MCF 10A (cell line): ENCODE data around the gene OTUD4. TPM values are rescaled to one million over a fixed set of nuclear protein-coding genes. Genes with fewer than 3 reads are reported as not detected.
A peak's percentile ranks its signal among the peaks of the same experiment; 100 is the strongest.

ENCODE experiments used
- BruUV-seq: library from RNA; stranded (reverse); fragments of 400-500 nt; replicated peaks from 2 replicates; lab custom pipeline; 2021; lab: Mats Ljungman, UMichigan
- CTCF ChIA-PET: fragments of 300-600 bp; sonication (Branson Sonifier 250); formaldehyde crosslinking; extraction: SDS; loops from one replicate; lab custom pipeline; 2021; ENCODE audit warnings: antibody characterized with exemption, inconsistent platforms; lab: Yijun Ruan, JAX
- POLR2A ChIA-PET: fragments of 300-600, 350-650 bp; sonication (Branson Sonifier 250); formaldehyde crosslinking; extraction: SDS; loops from one replicate; lab custom pipeline; 2020; ENCODE audit warnings: antibody characterized with exemption, inconsistent platforms; lab: Yijun Ruan, JAX
- DNase-seq: peaks from one replicate; pipeline ENCODE4 v3.0.0-alpha.2; 2018; ENCODE audit not compliant: unreplicated experiment
- H3K27ac Mint-ChIP-seq: one replicate; pipeline ENCODE4 v1.8.0; 2022; ENCODE audit warnings: mild to moderate bottlenecking, low read depth, mixed read lengths; ENCODE audit not compliant: unreplicated experiment
- H3K27me3 Mint-ChIP-seq: one replicate; pipeline ENCODE4 v1.8.0; 2022; ENCODE audit warnings: mixed read lengths; ENCODE audit not compliant: insufficient read depth, unreplicated experiment
- H3K36me3 Mint-ChIP-seq: one replicate; pipeline ENCODE4 v1.8.0; 2022; ENCODE audit warnings: mild to moderate bottlenecking, moderate library complexity, mixed read lengths; ENCODE audit not compliant: insufficient read depth, unreplicated experiment
- H3K4me1 Mint-ChIP-seq: one replicate; pipeline ENCODE4 v1.8.0; 2022; ENCODE audit warnings: mixed read lengths; ENCODE audit not compliant: insufficient read depth, unreplicated experiment
- H3K4me3 Mint-ChIP-seq: one replicate; pipeline ENCODE4 v1.8.0; 2022; ENCODE audit warnings: mild to moderate bottlenecking, moderate library complexity, mixed read lengths; ENCODE audit not compliant: unreplicated experiment
- H3K9me3 Mint-ChIP-seq: one replicate; pipeline ENCODE4 v1.8.0; 2022; ENCODE audit warnings: mixed read lengths; ENCODE audit not compliant: unreplicated experiment
- CTCF ChIP-seq: fragments of 200-600 bp; IDR thresholded peaks from one replicate; pipeline ENCODE4 v1.8.0; 2022; ENCODE audit warnings: antibody characterized with exemption, mild to moderate bottlenecking; ENCODE audit not compliant: unreplicated experiment
- intact Hi-C: fragments of 100-400 bp; cut with micrococcal nuclease; formaldehyde crosslinking; loops from 2 replicates; pipeline ENCODE4 v1.14.1; 2022
- total RNA-seq: library from RNA; stranded (reverse); gene quantifications from 2 replicates; pipeline ENCODE4 v1.2.3, GENCODE V29; 2022

The OTUD4 gene
- total RNA-seq, 1 experiment from 2014 or later, result 68.0 TPM

DNA sequence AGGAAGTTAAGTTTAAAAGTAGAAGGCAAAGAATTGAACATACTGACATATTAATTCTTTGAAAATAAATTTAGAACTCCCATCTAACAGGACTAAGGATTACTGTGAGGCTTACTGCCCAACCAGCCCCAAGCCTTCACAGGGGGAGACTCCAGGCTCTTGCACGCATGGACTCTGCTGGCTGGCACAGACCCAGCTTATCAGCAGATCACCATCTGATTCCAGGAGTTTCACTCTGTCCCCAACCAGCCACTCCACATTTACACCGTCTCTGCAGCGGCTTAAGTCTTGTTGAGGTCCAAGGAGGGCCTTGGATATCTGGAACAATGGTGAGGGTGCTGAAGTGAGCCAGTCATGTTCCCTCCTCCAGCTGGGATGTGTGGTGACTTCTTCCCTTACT, 16.4 kb upstream of the OTUD4 start:
- intact Hi-C loops, result no loop called here
- Mint-ChIP-seq H3K27me3 (no peaks in the 10 kb centered on the region), H3K9me3 (no peaks in the 10 kb centered on the region), H3K4me3 (no peak overlapping the region), H3K4me1 (no peaks in the 10 kb centered on the region), H3K36me3 (no peaks in the 10 kb centered on the region), H3K27ac (peak overlapping the region; percentile 70)
- POLR2A ChIA-PET, result interaction anchor here (1.5 to 1.6 kb wide), 2 partner anchors 16 to 18 kb away, joined by 4 read pairs; no protein-coding TSS in a partner anchor
- no peak for TF ChIP-seq CTCF
- no peak for DNase-seq
- CTCF ChIA-PET, result interaction anchor here (0.7 to 1.0 kb wide), 2 partner anchors 9 to 37 kb away, joined by 3 read pairs; no protein-coding TSS in a partner anchor
- BruUV-seq, result no TSS peak

- H3K27ac Mint-ChIP-seq, result peak overlapping the region; percentile 70
These were observed 15.0 kb upstream of the OTUD4 start for GRCh38 chr4:145195167-145195952.

DNA sequence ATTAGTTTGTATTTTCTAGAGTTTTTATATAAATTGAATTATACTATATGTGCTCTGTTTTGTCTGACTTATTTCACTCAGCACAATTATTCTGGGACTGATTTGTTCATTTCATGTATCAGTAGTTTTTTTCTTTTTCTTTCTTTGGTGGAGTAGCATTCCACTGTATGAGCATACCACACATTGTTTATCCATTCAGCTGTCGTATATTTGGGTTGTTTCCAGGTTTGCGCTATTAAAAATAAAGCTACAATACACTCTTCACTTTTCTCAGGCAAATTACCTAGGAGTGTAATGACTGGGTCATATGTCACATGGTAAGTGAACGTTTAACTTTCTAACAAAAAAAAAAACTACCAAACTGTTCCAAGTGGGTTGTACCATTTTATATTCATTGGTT, 9.6 kb upstream of the OTUD4 start:
- H3K9me3 Mint-ChIP-seq, result no peaks in the 10 kb centered on the region
- DNase-seq, result no peak
- ChIA-PET POLR2A (no interaction called here), CTCF (interaction anchor here (0.7 kb wide), 1 partner anchor 74 kb away, joined by 3 read pairs; no protein-coding TSS in a partner anchor)
- BruUV-seq, result no TSS peak
- intact Hi-C loops, result no loop called here
- H3K27me3 Mint-ChIP-seq, result no peaks in the 10 kb centered on the region
- H3K4me1 Mint-ChIP-seq, result no peaks in the 10 kb centered on the region
- no peaks in the 10 kb centered on the region for H3K36me3 Mint-ChIP-seq
- no peak overlapping the region for H3K27ac Mint-ChIP-seq
- no peak for TF ChIP-seq CTCF
- H3K4me3 Mint-ChIP-seq, result no peak overlapping the region

More at GRCh38 chr4:145195167-145195952, 15.0 kb upstream of the OTUD4 start:
- intact Hi-C loops, result no loop called here
- Mint-ChIP-seq H3K4me1 (no peaks in the 10 kb centered on the region), H3K36me3 (no peaks in the 10 kb centered on the region), H3K4me3 (no peak overlapping the region), H3K9me3 (no peaks in the 10 kb centered on the region), H3K27me3 (no peaks in the 10 kb centered on the region)
- CTCF ChIA-PET, result interaction anchor here (0.7 kb wide), 1 partner anchor 22 kb away, joined by 4 read pairs; no protein-coding TSS in a partner anchor
- POLR2A ChIA-PET, result interaction anchor here (0.6 to 1.3 kb wide), 3 partner anchors 14 to 103 kb away, joined by 3 to 8 read pairs (median 3); no protein-coding TSS in a partner anchor
- TF ChIP-seq CTCF, result no peak
- DNase-seq, result peak; percentile 4
- BruUV-seq, result no TSS peak

DNA sequence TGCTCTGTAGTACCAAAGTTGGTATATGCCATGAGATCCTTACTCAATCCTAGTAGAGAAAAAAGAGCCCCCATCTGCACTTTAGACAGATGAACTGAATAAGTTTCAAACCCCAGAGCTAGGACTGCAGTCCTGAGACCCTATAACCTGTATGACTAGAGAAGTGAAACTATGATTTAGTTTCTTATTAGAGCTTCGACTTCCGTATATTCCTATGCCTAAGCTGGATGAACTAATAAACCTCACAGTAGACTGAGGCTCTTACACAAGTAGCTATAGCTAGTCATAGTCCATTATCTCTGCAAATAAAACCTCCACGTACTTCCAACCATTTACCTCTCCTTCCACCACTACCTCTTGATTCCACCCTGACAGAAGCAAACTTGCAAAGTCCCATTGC, 6.3 kb upstream of the OTUD4 start:
- no peak for TF ChIP-seq CTCF
- CTCF ChIA-PET, result no interaction called here
- BruUV-seq, result no TSS peak
- POLR2A ChIA-PET, result no interaction called here
- Mint-ChIP-seq H3K27ac (no peak overlapping the region), H3K36me3 (no peaks in the 10 kb centered on the region), H3K4me1 (no peaks in the 10 kb centered on the region), H3K4me3 (no peak overlapping the region), H3K27me3 (no peaks in the 10 kb centered on the region), H3K9me3 (no peaks in the 10 kb centered on the region)
- DNase-seq, result no peak
- intact Hi-C loops, result no loop called here
